NCI-H2029 (cell line): ENCODE measurements around the gene KIF17.

Experiments
- DNase-seq: peaks from one replicate; lab custom pipeline; 2025; lab: John Stamatoyannopoulos, UW

Gene KIF17

DNA sequence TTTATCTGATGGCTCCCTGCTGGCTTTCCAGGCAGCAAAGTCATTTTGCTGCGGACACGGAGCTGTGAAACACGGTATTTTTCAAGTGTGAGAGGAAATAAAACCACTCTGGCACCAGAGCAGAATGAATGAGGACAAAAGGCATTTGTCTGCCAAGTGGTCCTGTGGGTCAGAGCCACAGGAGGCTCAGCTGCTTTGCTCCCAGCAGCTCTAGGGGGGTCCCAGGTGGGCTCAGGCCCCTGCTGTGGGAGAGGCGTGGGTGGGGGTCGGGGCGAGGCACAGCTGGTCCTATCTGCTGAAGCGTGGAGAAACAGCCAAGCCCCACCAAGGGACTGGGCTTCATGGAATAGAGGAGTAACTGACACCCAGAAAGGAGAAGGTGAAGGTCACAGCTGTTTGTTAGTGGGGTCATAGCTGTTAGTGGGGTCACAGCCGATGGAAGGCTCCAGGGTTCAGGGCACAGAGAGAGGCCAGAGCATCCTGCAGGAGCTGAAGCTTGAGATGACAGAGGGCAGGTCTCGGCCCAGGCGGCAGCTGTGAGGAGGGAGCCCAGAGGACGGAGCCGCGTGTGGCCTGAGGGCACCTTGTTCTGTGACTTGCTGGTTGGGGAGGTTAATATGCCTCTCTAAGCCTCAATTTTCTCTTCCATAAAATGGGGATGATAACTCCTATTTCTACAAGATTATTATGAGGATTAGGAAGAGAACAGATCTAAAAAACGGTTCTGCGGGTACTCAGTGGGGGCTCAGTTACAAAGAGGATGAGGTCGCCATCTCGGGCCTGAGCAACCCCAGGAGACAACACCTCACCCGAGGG, 7.1 kb downstream of the KIF17 start:
- no peak for DNase-seq

DNA sequence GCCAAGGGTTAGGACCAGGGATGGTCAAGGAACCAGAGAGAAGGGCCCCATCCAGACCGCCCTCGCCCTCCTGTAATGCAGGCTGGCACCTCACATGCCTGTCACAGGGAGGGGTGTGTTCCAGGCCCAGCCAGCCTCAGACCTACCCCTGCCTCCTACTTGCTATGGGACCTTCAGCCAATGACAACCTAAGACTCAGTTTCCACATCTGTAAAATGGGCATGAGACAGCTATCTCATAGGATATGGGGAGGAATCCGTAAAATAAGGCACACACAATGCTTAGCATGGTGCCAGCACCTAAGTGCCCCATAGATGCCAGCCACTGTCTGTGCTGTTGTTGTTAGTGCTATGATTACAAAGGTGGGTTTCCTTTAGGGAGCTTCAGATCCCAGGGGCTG, 7.9 kb downstream of the KIF17 start:
- no peak for DNase-seq

DNA sequence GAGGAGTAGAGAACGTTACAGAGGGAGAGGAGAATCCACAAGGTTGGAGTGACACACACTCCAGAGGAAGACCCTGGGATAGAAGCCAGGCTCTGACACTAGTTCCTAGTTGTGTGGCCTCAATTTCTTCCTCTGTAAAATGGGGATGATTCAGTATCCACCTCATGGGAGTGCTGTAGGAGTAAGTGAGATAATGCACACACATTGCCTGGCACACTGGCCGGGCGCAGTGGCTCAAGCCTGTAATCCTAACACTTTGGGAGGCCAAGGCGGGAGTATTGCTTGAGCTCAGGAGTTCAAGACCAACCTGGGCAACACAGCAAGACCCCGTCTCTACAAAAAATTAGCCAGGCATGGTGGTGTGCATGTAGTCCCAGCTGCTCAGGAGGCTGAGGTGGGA, 8.9 kb downstream of the KIF17 start:
- no peak for DNase-seq

DNA sequence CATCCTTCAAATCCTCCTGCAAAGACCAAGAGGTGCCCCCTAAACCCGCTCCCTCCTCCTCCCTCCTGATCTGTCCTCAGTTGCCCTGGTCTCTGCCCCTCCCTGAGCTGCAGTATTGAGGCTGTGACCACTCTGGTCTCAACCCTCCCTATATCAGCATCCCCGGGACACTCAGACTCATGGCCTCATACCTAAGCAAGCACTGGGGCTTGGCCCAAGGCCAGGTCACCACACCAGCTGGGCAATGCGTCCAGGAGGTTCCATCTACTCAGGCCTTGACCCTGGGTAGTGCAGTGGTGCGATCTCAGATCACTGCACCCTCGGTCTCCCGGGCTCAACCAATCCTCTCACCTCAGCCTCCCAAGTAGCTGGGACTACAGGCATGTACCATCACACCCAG, 9.8 kb downstream of the KIF17 start:
- DNase-seq: no peak

DNA sequence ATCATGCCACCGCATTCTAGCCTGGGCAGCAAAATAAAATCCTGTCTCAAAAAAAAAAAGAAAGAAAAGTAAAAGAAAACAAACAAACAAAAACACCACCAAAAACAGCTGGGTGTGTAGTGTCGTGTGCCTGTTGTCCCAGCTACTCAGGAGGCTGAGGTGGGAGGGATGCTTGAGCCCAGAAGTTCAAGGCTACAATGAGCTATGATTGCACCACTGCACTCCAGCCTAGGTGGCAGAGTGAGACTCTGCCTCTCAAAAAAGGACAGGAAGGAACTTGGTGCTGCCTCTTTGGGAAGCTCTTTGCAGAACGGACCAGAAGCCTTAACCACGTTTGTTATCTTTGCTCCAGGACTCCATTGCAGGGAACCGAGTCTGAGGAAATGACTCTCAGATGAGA, 11.0 kb downstream of the KIF17 start:
- DNase-seq: no peak

DNA sequence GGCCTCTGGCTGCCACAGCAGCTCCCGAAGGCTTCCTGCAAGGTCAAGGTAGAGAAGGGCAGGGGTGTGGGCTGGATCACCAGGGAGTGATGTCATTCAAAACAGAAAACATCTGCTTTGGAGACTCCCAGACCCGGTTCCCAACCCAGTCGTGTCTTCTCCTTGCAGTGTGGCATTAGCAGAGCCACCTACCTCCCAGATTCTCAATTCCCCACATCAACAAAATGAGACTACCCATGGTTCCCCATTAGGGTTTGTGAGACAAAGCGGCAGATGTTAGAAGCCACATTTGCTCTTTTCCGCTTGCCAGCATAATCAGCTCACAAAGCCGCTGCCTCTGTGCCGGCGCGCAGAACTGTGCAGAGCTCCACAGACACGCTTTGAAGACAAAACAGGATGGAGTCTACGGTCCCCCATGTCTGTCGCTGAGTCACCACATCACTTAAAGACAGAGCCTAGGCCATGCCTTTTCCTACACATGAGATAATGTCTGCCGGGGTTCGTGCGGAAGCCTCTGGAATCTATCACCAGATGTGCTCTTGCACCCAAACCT, 12.5 kb downstream of the KIF17 start:
- no peak for DNase-seq

DNA sequence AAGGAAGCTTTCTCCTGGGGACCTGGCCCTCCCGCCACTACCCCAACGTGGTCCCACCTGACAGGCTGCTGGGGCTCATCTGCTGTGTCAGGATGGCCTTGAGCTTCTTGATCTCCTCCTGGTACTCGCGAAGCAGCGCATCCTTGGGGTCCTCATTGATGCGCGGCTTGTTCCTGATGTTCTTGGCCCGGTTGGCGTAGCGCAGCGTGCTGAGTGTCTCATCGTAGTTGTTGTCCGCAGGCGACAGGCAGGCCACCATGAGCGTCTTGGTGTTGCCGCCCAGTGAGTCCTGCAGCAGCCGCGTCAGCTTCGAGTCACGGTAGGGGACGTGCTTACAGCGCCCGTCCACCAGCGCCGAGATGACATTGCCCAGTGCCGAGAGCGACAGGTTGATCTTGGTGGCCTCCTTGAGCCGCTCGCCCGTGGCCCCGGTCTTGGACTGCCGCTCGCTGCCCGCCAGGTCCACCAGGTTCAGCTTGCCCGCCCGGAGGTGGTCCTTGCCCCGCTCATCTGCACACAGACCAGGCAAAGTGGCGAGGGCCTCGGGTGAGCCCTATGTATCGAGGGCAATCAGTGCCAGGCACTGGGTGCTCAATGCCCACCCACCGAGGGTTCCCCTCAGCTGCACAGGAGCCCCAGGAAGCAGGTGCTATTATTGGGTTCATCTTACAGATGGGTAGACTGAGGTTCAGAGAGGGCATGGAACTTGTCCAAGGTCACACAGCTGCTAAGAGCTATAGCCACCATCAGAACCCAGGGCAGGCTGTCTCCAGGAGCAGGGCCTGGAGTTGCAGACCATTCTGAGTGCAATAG, 13.2 kb downstream of the KIF17 start:
- no peak for DNase-seq

DNA sequence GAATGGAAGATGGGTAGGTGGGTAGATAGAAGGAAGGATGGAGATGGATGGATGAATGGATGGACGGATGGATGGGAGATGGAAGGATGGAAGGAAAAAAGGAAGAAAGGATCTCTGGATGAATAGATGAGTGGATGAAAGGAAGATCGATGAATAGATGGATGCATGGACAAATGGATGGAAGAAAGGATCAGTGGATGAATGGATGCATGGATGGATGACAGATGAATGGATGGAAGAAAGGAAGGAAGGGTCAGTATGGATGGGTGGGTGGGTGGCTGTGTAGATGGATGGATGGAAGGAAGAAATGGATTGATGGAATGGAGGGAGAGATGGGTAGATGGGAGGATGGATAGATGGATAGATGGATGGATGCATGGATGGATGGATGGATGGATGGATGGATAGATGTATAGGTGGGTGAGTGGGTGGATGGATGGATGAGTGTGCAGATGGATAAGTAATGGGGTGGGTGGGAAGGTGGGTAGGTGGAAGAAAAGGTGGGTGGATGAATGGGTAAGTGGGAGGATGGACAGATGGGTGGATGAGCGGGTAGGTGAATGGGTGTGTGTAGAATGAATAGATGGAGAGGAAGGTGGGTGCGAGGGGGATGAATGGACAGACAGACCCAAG, 14.6 kb downstream of the KIF17 start:
- DNase-seq: no peak

DNA sequence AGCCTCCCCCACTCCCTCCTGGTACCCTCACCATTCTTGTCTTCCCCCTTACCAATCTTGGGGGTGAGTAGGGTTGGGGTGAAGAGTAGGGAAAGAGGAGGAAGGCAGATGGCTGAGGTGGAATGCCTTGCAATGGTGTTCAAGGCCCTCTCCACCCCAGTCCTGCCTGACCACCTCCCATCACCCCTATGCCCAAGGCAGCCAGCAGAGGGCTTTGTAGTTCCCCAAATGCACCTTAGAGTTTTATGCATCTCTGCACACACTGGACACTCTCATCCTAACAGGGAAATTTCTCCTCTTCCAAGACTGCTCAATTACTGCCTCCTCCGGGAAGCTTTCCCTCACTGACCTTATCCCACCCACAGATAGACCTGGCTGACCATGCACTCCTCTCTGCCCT, 15.4 kb downstream of the KIF17 start:
- no peak for DNase-seq

DNA sequence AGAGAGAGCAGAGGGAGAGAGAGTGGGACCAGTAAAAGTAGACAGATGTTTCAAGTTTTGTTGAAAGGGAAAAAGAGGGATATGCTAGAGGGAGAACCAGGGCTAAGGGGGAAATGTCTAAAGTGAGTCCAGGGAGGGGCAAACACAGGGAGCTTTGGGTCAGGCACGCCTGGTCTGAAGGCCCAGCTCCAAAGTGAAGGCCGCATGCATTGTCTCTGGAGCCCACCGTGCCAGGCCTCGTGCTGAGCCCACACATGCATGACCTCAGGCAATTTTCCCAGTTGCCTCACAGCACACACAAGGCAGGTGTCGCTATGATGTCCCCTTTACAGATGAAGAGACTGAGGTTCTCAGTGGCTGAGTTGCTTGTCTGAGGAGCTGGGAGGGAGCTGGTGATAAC, 16.0 kb downstream of the KIF17 start:
- no peak for DNase-seq

DNA sequence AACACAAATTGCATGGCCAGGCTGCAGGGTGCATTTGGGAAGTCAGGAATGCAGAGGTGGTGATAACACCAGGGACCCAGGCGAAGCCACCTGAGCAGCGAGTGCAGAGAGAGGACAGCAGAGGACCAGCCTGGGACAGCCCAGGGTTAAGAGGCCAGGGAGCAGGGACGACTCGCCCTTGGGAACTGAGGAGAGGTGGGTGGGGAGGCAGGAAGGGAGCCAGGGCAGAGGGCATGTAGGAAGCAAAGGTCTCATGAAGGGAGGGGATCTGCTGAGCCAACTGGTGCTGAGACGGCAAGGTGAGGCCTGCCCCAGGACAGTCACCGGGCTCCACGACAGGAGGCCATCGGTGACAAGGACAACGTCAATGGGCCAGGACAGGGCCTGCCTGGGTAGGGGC, 16.4 kb downstream of the KIF17 start:
- no peak for DNase-seq

DNA sequence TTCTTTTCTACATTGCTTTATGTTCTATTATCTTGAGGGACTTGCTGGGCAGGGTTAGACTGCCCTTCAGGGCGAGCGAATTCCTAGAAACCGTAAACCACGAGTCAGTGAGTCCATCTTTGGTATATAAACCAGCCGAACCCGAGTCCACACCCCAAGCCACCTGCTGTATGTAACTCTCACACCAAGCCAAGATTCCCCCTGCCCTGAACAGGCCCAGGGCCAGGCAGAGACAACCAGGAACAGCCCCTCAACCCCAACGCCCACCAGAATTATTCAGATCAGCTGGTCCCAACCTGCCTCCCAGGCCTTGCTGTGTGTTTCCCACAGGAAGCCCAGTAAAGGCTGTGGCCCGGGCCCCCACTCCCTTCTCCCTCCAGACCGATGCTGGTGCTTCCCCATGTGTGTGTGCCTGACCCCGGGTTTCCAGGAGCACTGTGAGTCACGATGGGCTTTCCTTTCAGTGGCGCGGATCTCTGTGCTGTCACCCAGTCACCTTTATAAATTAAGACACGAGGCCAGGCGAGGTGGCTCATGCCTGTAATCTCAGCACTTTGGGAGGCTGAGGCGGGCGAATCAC, 17.1 kb downstream of the KIF17 start:
- DNase-seq: no peak

DNA sequence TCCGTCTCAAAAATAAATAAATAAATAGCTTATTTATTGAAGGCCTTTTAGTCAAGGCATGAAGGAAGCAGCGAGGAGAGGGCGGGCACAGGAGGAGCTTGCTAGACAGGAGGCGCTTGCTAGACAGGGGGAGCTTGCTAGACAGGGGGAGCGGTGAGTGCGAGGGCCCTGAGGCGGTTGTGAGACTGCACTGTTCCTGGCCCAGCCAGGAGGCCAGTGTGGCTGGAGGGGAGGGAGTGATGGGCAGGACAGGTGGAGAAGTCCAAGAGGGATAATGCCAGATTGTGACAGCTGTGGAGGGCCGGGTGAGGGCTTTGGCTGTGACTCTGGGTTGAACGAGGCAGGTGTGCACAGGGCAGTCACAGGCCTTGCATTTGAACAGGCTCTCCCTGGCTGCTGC, 18.2 kb downstream of the KIF17 start:
- no peak for DNase-seq

DNA sequence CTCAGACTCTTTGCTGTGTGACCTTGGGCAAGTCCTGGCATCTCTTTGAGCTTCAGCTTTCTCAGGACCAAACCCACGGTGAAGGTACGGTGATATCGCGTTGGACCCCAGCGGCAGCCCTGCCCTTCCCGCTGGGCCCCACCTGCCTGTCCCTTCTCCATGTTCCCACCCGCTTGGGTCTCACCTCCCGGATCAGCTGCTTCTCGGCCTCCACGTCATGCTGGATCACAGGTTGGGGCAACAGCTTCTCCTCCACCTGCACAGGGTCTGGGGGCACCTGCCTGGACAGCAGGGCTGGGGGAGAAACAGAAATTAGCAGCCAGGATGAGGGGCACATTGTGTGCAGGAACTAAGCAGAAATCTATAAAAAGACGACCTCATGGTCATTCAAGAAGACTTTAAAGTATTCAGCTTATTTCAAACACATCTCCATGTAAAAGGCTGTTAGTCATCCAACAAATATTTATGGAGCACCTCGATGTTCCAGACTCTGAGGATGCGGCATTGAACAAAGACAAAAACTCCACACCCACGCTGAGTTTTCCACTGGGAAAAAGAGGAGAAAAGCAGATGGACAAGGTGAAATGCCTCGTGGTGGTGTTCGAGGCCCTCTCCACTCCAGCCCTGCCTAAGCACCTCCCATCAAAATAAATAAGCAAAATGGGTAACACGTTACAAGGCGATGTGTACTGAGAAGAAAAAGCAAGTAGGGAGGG, 19.5 kb downstream of the KIF17 start:
- DNase-seq: no peak

DNA sequence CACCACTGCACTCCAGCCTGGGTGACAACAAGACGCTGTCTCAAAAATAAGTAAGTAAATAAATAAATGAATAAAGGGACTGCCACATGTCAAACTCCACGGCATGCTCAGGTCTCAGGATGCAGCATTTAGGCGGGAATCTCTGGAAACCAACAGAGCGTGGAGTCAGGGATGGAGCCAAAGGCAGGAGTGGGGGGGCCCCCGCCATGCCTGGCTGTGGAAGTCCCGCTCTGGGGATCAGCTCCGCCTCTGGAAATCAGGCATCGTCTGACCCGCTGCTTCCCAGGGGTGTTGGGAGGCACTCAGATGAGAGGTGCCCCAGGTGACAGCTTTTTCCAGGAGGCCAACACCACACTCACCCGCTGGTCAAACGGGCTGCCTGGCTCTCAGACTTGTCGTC, 20.2 kb downstream of the KIF17 start:
- DNase-seq: no peak

DNA sequence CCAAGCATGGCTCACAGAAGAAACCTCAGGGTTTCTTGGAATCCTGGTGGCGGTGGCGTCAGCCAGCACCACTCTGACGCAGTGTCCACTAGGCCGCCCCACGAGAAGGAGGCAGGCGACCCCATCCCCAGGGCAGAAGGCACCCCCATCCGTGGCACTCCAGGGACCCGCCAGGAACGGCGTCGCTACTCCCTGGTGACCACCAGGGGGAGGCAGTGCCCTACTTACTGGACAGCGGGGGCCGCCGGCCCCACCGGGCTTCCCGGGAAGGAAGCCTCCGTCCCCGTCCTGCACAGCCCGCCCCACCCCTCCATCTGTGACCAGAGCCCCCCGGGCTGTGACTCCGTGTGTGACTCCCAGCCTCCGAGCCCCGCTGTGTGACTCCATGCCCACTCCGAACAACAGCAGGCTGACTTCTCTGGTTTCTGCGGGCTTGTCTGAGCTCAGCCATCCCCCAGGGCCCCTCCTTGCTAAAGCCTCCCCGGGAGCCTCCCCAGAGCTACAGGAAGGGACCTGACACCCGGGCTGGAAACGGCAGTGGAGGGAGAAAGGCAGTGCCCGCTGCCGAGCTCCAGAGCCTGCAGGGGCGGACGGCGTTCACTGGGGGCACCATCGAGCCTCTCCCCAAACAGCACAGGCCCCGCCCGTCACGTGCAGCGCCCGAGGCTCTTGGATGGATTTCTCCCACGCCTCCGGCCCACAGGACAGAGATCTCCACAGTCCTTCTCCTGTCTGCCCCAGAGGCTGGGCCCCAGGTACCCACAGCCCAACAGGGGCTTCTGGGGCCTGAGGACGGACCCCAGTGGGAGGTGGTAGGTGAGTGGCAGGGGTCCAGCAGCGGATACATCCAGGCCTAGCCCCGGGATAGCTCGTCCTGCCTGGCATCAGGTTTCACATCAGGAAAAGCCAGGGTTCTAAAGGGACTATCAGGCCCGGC, 21.1 kb downstream of the KIF17 start:
- DNase-seq: peak; percentile 63

DNA sequence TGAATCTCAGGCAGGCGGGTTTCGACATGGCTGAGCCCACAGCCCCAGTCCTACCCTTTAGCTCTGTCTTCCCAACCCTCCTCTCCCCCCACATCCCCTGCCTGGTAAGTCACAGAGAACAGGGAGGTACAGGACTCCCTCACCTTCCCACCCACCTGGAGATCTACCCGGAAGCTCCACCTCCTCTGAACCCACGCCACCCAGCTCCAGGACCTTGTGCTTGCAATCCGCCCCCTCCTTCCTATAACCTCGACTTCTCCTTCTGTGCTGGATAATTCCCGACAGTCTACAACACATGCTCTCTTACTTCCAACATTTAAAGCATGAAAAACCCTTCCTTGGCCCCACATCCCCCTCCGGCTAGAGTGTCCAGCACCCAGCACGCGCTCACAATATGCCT, 22.3 kb downstream of the KIF17 start:
- DNase-seq: no peak

DNA sequence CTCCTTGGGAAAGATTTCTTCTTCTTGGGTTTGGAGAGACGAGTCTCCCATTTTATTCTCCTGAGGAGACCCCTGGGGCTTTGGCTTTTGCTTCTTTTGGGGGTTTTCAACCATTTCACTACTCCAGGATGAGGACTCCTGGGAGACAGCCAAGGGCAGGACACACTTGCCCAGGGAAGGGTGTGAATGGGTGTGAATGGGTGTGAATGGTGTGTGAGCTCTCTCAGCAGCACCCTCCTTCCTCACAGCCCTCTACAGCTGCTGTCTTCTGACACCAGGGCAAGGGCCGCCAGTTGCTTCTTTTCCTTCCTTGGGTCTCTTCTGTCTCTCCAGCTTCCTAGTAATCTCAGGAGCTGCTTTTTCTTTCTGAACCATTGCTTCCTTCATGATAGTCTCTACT, 24.2 kb downstream of the KIF17 start:
- no peak for DNase-seq

DNA sequence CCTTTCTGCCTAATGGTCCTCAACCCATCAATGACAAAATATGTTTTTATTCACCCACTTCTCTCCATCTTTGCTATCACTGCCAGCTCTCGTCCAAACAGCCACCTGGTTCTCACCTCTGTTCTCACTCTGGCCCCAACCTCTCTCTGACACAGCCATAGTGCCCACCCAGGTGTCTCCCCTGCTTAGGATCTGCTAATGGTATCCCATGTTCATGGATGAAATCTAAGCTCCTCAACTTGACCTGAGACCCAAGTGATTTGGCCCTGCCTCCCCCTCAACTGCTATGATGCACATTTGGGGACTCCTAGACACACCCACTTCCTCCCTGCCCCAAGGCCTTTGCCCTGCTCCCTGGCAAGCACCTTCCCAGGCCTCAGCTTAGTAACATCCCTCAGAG, 25.9 kb downstream of the KIF17 start:
- no peak for DNase-seq

DNA sequence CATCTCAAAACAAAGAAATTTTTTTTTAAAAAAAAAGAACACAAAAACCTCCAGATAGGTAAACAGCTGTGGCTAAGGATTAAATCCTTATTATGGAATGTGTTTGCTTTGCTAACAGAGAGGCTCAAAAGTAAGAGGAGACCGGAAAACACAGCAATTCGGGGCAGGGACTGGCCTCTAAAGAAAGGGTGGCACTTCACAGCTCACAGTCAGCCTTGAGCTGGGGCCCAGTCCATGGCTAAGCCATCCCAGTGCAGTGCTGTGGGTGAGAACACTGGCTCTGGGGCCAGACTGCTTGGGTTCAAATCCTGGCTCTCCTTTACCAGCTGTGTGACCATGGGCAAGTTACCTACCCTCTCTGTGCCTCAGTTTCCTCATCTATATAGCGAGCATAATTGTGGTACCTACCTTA, 28.2 kb downstream of the KIF17 start:
- no peak for DNase-seq
